ENCODE data around the gene RPH3AL.

- TF ChIP-seq EP300 (IDR thresholded peaks at IDR 0.05) (peak in 1 of 2 donors; percentile 23), POLR2A (IDR thresholded peaks at IDR 0.05) (no peak)
Observed at GRCh38 chr17:298791-299450, 53.7 kb downstream of the RPH3AL start.

Data from tibial nerve (tissue), 3 donors.